HCEC 1CT (cell line): ENCODE data around the gene MARCHF4.

ENCODE experiments used
- DNase-seq: peaks from one replicate; pipeline ENCODE4 v3.0.0-alpha.2; 2017

MARCHF4 gene

DNA sequence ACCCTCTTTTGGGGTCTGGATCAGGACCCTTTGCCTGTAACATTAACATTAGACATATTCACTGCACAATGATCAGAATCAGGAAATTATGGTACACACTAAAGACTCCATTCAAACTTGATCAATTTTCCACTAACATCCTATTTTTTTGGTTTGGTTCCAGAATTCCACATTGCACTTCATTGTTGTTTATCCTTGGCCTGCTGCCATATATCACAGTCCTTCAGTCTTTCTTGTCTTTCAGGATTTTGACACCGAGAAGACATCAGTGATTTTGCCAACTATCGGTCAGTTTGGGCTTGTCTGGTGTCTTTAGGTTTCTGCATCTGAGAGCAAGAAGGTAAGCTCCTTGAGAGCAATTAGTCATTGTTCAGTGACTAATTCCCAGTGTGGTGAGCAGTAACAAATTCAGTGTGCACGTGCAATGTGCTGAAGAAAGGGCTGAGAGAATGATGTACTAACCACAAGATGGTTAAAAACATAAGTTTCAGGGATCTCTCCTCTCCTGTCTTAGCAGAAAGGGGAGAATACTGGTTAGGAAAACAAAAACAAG lies 23.5 kb downstream of the MARCHF4 start:
- peak; percentile 85 for DNase-seq

DNA sequence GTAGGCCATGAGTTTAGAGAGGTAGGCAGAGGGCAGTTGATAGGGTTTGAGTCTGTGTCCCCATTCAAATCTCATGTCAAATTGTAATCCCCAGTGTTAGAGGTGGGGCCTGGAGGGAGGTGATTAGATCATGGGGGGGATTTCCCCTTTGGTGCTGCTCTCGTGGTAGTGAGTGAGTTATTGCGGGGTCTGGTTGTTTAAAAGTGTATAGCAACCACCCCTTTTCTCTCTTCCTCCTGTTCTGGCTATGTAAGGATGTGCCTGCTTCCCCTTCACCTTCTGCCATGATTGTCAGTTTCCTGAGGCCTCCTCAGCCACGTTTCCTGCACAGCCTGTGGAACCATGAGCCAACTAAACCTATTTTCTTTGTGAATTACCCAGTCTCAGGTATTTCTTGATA lies 25.5 kb downstream of the MARCHF4 start:
- no peak for DNase-seq

DNA sequence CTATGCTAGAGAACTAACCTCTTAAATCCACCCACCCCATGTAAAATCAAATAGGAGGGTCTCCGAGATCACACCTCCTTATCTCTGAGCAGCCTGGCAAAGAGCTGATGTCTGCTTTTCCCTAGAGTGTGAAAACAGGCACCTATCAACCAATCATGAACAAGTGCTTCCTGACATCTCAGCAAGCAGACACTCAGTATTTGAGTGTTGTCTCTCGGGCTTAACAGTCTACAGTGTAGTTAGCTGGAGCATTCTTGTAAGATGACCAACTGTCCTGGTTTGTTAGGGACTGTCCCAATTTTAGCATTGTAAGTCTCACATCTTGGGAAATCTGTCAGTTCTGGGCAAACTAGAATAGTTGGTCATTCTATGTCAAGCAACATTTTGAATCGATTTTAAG lies 26.4 kb downstream of the MARCHF4 start:
- no peak for DNase-seq

GRCh38 chr2:216344950-216345300 lies 27.4 kb downstream of the MARCHF4 start:
- DNase-seq = no peak

GRCh38 chr2:216344206-216344949 lies 27.9 kb downstream of the MARCHF4 start:
- no peak for DNase-seq

GRCh38 chr2:216343221-216343980 lies 28.9 kb downstream of the MARCHF4 start:
- DNase-seq = no peak

GRCh38 chr2:216341121-216341520 lies 31.2 kb downstream of the MARCHF4 start:
- no peak for DNase-seq

DNA sequence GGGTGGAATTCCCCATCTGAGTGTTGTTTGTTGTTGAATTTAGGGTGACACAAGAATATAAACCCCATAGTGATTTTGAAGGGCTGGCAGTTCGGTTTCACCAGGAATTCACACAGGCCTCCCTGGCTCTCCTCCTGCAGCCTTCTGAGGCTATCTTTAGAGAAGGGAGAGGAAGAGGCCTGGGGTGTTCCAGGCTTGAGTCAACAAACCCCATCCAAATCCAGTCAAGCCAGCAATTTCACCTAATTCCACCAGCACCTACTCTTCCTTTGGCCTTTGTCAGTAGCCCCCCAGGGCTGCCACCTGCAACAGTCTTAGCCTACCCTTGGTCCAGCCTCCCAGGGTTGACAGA lies 32.0 kb downstream of the MARCHF4 start:
- DNase-seq = no peak

GRCh38 chr2:216339456-216340279 lies 32.6 kb downstream of the MARCHF4 start:
- peak; percentile 55 for DNase-seq

DNA sequence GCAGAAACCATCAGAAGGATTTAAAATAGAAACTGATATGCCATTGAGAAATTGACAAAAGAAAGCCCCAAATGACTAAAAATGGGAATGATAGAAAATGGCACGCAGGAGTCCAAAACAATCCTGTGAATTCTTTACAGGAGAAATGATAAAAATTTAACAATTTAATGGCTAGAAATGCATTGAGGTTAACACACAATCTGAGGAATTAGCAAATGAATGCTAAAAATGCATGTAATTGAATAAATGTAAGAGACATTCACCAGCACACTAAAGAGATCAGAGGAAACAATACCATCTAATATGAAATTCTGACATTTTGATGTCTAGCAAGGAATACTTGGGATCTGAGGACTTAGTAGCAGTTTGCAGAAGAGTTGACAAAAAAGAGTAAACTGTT lies 37.0 kb downstream of the MARCHF4 start:
- DNase-seq = no peak

GRCh38 chr2:216328347-216328746 lies 43.9 kb downstream of the MARCHF4 start:
- DNase-seq = peak; percentile 20

- DNase-seq = no peak
These were observed 44.8 kb downstream of the MARCHF4 start for GRCh38 chr2:216327447-216327935.
